Esophagus squamous epithelium (tissue), 4 donors: Measurements from ENCODE around the gene MBD2.

Experiments used
- POLR2A ChIP-seq, 4 donors: fragments of 450-650 bp; IDR thresholded peaks; one replicate each; pipeline ENCODE4 v1.6.1; 2017; ENCODE audit warnings: antibody characterized with exemption in 4 of 4, mild to moderate bottlenecking in 4 of 4, moderate library complexity in 3 of 4
- TF ChIP-seq, protein P1 (sequence below), 6 experiments: fragments of 450-650 bp in 4 of 6; fragments of 200-600 bp in 2 of 6; sonication (generic) in 2 of 6; IDR thresholded peaks; one replicate each; pipeline ENCODE4 v1.5.1; 2016 to 2019; ENCODE audit warnings: antibody characterized with exemption in 6 of 6, mild to moderate bottlenecking in 4 of 6, moderate library complexity in 4 of 6

DNA sequence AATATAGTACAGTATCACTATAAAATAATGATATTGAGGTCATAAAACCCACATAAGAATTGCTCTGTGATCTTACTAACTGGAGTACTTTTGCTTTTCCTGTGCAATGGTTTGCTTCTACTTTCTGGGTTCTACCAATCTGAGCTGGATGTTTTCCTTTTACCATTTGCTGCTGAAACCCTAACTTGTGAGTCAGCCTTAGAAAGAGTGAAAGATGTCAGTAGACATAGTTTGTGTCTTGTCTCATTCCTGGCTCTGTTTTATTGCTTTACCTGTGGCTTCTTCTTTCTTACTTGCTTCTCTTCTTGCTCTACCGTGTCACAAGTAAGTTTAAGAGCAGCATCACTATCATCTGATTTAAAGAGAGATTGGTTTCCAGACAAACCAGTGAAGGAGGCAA, 61.0 kb downstream of the MBD2 start:
- TF ChIP-seq, protein P1, sequence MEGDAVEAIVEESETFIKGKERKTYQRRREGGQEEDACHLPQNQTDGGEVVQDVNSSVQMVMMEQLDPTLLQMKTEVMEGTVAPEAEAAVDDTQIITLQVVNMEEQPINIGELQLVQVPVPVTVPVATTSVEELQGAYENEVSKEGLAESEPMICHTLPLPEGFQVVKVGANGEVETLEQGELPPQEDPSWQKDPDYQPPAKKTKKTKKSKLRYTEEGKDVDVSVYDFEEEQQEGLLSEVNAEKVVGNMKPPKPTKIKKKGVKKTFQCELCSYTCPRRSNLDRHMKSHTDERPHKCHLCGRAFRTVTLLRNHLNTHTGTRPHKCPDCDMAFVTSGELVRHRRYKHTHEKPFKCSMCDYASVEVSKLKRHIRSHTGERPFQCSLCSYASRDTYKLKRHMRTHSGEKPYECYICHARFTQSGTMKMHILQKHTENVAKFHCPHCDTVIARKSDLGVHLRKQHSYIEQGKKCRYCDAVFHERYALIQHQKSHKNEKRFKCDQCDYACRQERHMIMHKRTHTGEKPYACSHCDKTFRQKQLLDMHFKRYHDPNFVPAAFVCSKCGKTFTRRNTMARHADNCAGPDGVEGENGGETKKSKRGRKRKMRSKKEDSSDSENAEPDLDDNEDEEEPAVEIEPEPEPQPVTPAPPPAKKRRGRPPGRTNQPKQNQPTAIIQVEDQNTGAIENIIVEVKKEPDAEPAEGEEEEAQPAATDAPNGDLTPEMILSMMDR (IDR thresholded peaks at IDR 0.05), result no peak
- no peak for TF ChIP-seq POLR2A (IDR thresholded peaks at IDR 0.05)
